Measurements from ENCODE around the gene SCD5.

SCD5 gene

DNA sequence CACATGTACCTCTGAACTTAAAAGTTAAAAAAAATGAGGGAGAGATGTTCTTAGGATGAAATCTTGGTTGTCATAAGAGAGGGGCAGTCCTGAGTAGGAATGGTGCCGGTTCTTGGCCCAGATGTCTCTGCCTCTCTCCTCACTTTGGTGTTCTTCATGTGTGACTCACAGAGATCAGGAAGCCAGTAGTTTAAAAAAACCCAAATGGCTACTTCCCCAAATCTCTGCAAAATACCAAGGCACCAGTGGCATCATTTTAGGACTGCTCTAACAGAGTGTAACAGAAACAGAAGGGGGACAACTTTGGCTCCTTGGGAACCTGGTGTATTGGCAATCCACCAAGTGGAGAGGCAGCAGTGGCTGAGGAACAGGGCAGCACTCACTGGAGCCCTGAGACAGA lies 116.8 kb downstream of the SCD5 start:
- DNase-seq: no peak

DNA sequence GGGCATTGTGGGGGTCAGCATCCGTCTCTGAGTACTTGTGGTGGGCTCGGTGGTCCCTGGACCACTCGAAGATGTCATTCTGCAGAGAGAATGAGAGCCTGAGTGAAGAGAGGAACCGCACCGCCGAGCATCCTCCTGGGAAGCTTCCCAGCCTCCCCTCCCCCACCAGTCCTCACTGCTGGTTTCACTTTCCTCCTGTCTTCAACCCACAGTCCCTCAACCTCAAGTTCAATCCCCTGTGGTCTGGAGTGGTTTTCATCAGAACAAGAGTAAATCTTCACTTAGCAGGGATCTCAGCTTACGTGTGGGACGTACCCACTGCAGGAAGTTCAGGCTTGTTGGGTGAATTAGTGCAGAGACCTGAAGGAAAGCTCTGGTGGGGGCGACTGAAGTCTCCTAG lies 117.8 kb downstream of the SCD5 start:
- DNase-seq: no peak

DNA sequence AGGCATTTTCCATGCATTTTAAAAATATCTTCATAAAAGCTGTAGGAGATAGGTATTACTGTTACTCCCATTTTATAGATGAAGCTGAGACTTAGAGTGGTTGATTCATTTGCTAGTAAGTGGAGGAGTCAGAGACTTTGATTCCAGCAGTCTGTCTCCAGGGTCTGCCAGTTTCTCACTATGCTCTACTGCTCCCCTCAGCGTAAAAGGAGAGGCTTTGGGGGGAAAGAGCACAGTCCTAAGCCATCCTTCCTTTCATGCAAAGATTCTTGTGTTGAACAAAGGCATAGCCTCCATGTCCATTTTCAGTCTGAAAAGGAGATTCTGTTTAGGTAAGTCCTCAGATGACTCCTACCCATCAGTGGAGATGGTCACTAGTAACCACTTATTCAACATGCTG lies 119.1 kb downstream of the SCD5 start:
- no peak for DNase-seq

DNA sequence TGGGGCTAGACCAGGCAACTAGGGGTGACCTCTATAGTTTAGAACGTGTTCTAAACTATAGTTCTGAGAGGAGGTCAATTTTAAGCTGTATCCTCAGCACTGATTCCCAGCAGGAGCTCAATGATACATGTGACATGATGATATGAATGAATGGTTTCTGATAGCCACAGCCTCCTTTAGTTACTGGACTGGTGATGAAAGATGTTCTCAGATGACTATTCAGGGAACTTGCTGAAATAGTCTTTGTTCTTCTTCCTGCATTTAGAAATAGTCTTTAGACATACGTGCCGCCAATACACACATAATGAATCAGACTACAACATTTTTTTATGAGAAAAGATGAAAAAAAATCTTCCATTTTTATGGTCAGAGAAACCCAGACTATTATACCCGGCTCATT lies 120.5 kb downstream of the SCD5 start:
- DNase-seq: no peak

DNA sequence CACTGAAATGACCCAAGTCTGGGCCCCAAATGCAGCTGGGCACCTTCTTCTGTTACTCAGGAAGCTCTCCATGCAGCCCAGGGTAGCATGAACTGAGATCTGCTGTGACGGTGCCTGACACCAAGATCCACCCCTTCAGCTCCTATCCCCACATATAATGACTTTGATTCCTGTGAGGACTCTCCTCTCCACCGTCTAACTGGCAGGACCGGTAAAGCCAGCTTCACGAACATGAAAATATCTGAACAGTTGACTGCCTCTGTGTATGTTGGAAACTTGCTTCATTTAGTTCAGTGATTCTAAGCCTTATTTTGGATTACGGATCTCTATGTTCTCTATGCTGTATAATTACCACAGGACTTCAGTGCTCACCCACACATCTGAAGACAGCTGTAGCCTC lies 121.3 kb downstream of the SCD5 start:
- no peak for DNase-seq

DNA sequence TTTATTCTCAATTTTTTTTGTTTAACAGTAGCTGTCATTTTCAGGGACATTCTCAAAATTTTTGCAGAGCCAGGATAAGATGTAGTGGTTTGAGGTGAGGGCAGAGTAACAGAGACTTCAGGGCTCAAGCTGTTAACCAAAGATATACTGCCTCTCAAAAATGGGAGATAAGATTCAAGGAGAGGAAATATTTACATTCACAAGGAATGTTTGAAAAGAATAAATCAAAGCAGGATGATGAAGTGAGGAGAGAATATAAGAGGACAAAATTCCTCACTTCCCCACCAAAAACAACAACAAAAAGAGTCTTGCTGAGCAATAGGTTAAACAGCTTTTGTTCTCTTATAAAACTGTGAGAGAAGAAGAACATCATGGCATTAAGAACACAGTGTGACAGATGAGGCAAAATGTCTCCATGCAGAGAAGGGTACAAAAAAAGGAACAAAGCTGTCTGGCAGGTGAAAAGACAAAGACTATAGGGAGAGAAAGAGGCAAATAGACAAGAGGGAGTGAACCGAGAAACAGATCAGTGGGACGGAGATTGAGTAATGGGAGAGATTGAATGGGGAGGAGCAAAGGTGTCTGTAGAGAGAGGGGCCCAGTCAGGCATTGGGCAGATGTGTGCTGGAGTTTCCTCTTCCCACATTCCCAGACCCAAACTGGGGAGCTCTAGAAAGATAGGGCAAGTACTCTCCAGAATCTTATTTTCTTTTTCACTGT lies 130.7 kb downstream of the SCD5 start:
- no peak for DNase-seq

DNA sequence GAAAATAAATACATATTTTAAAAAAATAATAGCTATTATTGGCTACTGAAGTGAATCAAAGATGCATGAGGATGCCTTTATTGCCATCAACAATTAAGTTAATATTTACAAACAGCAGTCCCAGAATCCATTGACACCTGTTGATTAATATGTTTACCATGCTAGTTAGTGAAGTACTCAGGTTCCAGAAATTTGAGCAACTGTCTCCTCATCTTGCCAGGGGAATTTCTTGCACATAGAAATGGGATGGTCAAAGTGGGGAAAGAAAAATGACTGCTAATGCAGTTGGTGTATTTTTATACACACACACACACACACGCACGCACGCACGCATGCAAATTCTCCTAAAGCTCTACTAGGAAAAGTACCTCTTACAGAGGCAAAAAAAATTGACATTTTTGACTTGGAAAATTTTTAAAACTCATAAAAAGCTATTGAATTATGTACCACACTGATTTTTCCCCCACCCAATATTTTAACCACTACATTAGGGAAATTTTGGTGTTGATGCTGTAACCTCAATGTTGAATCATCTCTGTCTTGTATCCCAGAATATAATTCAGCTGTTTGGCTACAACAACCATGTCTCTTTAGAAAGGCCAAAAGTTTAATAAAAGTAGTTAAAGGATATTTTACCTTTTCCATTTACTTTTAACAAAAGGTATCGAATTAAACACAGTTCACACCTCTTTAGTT lies 131.5 kb downstream of the SCD5 start:
- DNase-seq: no peak

DNA sequence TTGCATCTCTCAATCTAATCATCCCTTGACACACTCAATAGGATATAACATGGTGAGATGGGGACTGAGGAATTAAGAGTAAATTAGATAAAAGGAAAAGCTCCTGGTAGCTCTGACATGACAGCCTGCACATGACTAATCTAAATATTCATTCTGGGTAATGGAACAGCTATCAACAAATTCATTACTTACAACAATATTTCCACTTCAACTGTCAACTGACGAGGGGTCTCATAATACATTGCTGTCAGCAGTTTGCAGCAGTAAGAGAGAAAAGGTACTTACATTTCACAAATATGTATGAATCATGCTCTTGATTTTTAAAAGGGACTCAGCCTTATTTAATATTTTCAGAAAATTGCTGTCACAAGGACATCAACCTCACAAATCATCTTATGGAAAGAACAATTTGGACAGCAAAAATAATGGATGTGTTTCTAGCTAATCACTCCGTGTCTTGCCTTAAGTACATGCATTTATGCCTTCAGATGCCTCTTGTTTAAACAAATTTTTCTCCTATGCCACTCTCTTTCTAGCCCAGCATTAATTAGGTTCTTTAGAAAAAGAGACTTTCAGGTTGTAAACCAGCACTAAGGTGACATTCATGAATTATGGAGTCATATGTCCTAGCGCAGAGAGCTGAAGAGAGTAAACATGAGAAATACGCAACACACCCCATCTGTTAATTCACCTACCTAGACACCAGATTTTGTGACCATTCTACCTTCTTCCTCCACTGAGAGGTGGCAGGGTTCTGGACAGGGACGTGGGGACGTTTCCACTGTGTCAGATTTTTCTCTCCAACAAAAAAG lies 137.2 kb downstream of the SCD5 start:
- no peak for DNase-seq

DNA sequence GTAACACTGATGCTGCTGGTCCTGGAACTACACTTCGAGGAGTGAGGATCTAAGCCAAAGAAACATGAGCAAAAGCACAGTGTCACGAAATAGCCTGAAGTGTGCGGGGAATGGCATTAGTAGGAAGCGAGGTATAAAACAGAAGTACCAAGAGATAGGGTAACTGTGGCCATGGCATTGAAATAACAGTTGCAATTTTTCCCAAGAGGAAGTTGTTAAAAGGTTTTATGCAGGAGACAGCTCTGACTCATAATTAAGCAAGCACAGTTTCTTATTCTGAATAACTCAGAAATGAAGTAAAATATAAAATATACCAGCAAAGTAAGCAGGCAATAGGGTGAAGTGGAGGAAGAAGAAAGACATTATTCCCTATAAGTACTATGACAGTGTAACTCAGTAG lies 146.5 kb downstream of the SCD5 start:
- no peak for DNase-seq

DNA sequence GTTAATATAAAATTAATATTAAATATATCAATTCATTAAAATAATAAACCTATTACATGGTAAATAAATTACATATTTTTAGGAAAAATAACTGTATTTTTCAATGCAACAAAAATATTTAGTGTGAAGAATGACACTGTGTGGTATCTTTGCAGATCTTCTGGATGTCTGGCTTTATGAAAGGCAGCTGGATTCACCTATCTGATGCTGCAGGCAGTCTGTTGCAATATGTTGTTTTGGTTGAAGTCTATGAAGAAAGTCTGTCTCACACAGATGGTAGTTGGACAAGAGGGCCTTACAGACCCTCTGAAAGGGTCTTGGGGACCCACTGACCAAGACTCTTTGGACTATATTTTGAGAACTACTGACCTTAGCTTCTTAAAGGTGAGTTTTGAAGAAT lies 147.7 kb downstream of the SCD5 start:
- no peak for DNase-seq

DNA sequence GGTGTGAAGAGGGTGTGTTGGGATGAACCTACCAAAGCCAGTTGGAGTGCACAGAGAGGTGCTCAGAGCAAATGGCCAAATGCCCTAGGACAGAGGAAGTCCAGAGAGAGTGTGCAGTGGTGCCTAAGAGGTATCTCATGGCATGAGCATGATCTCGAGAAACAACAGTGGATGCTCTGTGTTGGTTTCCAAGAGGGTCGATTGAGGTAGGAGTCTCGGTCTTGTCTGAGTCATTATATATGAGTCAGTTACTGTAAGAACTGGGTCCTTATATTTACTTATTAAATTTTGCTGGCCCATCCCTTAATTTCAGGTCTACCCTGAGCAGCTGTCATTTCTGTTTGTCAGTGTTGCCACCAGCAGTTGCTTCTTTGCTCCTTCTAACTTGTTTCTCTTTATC lies 150.2 kb downstream of the SCD5 start:
- DNase-seq: no peak

DNA sequence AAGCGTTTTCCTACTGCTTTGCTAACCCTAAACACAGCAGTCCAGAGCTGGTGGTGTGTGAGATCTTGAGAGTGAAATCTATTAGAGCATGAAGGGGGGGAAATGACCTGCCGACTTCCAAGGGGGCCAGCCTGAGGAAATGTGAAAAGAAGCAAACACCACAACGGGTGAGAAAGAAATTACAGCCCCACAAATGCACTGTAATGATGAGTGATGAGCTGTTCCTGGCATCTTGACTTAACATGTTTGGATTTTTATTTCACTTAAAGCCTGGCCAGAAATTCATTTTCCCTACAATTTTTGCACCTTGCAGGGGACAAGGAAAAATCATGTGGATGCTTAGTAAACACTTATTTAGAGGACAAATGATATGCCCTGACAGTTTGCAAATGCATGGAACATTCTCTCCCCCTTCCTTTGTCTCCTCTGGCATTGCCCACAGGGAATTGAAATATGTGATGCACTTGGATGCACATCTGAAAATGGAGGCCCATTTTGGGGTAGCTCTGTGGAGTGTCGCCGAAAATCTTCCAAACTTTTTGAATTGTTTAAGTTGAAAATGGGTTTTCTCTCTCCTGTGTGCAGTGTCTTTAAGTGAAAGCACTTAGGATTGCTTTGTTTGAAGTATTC lies 152.5 kb downstream of the SCD5 start:
- no peak for DNase-seq

DNA sequence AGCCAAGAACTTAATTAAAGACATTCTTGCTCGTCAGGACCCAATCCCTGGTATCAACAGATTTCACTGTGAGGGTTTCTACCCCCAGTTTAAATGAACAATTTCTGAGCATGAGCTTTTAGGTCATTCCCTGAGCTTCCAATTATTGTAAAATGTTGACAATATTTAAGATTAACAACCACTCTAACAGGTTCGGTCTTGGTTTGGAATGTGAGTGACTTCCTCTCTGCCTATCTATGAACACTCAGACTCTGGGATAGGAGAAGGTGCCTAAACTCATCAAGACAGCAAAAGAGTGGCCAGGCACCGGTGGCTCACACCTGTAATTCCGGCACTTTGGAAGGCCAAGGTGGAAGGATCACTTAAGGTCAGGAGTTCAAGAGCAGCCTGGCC lies 153.9 kb downstream of the SCD5 start:
- no peak for DNase-seq

DNA sequence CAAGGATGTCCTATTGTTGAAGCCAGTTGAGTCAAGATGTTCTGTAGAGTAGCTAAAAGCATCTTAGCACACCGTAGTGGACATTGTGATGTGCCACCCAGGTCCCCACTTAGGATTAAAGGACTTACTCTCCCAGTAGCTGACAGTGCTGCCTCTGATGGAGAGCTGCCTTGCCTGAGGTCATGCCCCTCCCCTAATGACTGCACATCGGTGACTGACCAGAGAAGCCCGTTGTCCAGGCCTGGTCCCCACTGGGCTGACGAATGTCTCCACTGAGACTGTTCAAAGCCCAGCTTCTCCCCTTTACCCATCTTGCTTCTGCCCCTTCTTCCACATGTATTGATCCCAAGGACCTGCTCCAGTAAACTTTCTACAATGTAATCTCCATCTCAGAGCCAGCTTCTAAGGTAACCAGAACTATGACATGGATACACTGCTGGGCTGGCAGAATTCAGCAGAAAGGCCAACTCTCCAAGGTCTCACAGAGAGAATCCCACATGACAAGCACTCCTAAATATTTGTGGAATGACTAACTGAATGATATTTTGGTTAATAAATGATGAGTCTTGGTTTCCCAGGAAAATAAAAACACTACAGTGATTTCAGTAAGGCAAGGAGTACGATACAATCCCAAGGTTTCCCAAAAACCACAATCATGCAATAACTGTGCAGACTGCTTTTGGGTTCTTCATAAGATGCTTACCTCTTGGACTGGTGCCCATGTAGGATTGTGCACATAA lies 154.4 kb downstream of the SCD5 start:
- no peak for DNase-seq

DNA sequence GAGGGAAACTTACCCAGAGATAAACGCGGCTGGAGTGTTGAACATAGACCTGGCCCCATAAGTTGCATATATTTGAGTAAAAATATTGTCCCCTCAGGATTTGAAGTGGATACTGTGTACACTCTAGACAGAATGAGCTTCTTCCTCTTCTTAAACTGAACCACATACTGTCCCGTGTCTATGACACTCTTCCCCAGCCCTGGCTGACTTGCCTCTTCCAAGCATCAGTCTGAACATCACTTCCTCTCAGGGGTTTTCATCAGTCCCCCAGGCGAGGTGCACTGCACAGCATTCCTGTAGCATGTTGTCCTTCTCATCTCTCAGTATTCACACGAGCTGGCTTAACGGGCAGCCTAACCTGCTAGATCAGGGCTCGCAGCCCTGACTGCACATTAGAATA lies 156.3 kb downstream of the SCD5 start:
- DNase-seq: no peak

DNA sequence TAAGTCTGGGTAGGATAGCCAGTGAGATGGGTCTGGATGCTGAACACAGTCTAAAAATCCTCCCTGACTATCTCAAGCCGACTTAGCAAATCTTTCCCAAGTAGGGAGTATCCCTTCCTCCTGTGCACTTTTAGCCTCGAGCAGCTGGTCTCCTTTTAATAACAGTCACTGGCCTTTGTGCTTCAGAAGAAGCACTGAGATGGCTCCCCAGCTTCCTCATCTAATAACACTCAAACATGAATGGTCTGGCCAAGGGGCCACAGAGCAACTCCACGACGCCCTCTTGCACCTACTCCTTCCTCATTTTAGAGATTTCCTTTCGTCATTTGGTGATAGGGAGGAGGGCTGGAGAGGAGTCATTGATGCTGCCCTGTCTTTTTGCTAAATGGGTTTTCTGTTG lies 158.1 kb downstream of the SCD5 start:
- DNase-seq: no peak

DNA sequence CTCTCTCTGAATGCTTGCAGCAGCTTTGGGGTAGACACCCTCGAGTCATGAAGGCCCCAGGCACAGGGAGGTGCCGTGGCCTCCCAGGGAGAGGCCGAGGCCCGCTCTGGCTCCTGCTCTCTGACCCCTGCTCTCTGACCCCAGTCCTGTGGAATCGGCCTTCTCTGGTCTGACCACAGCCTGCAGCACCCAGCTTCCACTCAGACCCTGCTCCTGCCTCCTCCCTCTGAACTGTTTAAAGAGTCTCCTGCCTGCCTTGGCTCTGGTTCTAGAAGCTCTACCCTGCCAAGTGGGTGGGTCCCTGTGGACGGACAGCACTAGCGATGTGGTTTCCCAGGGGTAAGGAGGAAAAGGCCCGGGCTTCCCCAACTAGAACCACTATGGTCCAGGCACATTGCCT lies 158.6 kb downstream of the SCD5 start:
- DNase-seq: no peak

DNA sequence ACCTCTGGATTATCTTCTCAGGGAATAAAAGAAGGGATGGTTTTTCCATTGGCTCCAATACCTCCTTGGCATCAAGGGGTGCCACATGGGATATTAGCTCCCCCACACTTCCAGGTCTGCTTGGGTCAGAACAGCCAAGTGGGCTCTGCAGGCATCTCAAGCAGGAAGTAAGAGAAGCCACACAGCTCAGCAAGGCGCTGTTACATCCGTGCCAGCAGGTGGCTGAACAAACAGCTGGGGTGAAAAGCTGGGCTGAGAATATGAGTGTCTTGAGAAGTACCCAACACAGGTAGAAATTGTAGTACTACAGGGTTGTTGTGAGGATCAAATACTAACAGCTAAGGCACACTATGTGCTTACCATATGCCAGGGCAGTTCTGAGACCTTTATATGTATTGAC lies 160.1 kb downstream of the SCD5 start:
- DNase-seq: no peak

DNA sequence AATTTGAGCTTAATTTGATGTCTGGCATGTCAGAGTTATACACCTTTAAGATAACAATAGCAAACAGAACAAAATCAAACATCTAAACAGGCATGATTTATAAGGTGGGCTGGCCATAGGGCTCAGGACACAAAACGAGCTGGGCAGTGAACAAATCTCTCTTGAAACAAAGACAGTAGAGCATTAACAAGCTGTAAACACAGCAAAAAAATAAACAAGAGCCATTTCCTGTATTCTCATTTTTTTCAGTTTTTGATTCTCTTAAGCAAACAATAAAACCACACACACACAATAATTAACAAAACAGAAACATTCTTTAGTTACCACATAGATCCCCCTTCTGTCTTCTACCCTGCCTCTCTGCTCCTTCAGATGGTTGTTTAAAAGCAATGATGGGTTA lies 168.5 kb downstream of the SCD5 start:
- no peak for DNase-seq

DNA sequence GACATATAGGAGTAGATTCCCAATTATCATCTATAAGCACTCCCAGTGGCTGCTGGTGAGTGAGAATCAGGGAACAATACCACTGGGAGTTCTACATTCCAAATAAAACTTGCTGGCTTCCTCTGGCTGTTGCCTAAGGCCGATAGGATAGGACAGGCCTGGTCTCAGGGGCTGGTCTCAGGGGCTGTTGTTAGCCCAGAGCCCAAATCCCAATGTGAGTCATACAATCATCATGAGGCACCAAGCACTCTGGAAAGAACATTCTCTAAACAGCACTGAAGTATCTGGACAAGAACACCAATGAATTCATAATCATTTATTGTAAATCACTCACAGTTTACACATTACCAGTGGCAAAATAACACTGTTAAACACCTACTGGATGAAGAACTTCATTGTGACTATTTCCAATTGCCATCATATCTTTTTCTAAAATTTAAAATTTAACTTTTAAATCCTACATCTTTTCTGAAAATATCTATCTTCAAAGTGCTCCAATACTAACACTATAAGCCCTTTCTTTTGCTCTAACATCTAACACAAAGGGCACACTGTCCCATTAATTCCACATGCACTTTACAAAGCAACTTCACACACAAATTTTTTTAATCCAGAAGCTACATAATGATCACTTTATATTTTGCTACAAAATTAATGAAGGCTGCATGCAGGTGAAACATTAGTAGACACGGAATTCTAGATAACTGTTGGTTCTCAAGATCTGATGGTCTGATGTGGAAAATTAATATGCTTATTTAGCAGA lies 169.2 kb downstream of the SCD5 start:
- DNase-seq: no peak

DNA sequence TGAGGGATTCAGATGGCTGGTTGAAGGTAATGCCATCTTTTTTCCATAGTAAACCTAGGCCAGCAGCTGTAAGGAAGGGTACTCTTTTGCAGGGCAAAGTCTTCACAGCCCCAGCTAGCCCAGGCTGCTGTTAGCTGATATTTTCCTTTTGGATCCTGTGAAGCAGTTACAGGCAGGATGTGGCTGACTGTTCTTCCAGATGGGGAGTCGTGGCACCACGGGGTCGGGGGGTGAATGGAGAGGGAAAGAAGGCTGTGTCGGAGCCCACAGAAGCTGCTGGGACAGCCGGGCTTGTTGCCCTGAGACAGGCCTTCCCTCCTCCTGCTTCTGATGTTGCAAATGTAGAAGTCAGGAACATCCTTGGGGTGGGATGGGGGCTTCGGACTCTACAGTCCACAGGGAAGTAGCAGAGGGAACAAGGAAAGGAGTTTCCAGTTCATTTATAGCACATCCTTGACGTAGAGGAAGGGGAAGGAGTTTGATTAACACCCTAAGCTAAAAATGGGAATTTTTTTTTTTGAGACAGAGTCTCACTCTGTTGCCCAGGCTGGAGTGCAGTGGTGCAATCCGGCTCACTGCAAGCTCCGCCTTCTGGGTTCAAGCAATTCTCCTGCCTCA lies 172.2 kb downstream of the SCD5 start:
- DNase-seq: no peak

DNA sequence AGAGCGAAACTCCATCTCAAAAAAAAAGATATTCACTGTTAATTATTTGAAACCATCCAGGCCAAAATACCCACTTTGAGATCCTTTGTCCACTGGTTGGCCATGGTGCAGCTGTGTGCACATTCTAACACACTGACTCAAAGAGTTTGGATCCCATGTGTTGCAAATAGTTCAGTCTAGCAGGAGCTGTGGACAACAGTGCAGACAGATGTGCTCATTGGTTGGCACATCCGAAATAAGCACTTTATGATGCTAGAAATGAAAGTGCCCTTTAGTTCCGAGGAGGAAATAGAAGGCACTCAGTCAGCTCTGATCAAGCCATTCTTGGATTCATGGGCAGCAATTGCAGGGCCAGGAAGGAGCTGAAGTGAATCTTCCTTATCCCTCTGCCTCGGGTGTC lies 173.8 kb downstream of the SCD5 start:
- DNase-seq: no peak

Measured in activated CD8-positive, alpha-beta memory T cell treated with anti-CD3 and anti-CD28 coated beads for 24 hours (primary cell).